ENCODE measurements around the gene EFHC1.
"Not testable (repeated sequence)": the region's sequence is repeated elsewhere in the genome, so short reads cannot be mapped to it uniquely, and the experiment has no call there.

The EFHC1 gene

GRCh38 chr6:52419809-52420667 is at the start of gene EFHC1:
Gene EFHC1 (plus strand): TSS chr6:52420342. CDS start chr6:52420411, 69 bp downstream.
- DNase-seq: peak; percentile 99

- DNase-seq: no peak
These were observed 48.4 kb upstream of the EFHC1 start for GRCh38 chr6:52371656-52372191.

GRCh38 chr6:52373151-52373690 is 46.9 kb upstream of the EFHC1 start:
- DNase-seq: no peak

GRCh38 chr6:52374247-52374646 is 45.9 kb upstream of the EFHC1 start:
- DNase-seq: no peak

- no peak for DNase-seq
These were observed 44.2 kb upstream of the EFHC1 start for GRCh38 chr6:52375780-52376556.

GRCh38 chr6:52376763-52377162 is 43.4 kb upstream of the EFHC1 start:
- DNase-seq: no peak

GRCh38 chr6:52377538-52378221 is 42.5 kb upstream of the EFHC1 start:
- DNase-seq: no peak

- peak in 1 of 2 experiments; percentile 34 for DNase-seq
These were observed 38.9 kb upstream of the EFHC1 start for GRCh38 chr6:52381249-52381648.

GRCh38 chr6:52384145-52384766 is 35.9 kb upstream of the EFHC1 start:
- DNase-seq: no peak

- DNase-seq: no peak
These were observed 35.1 kb upstream of the EFHC1 start for GRCh38 chr6:52385074-52385473.

- not testable (repeated sequence) for DNase-seq
These were observed 32.0 kb upstream of the EFHC1 start for GRCh38 chr6:52388119-52388518.

GRCh38 chr6:52388790-52389189 is 31.4 kb upstream of the EFHC1 start:
- DNase-seq: no peak

GRCh38 chr6:52389264-52389625 is 30.9 kb upstream of the EFHC1 start:
- DNase-seq: no peak

- peak; percentile 39 to 62 for DNase-seq
These were observed 30.3 kb upstream of the EFHC1 start for GRCh38 chr6:52389626-52390360.

- DNase-seq: peak in 1 of 2 experiments; percentile 35
These were observed 29.8 kb upstream of the EFHC1 start for GRCh38 chr6:52390361-52390727.

- no peak for DNase-seq
These were observed 28.5 kb upstream of the EFHC1 start for GRCh38 chr6:52391599-52391998.

- DNase-seq: no peak
These were observed 27.2 kb upstream of the EFHC1 start for GRCh38 chr6:52392944-52393343.

GRCh38 chr6:52393780-52394179 is 26.4 kb upstream of the EFHC1 start:
- DNase-seq: no peak

- peak in 1 of 2 experiments; percentile 39 for DNase-seq
These were observed 25.9 kb upstream of the EFHC1 start for GRCh38 chr6:52394251-52394666.

- DNase-seq: no peak
These were observed 24.2 kb upstream of the EFHC1 start for GRCh38 chr6:52395969-52396368.

- DNase-seq: peak in 1 of 2 experiments; percentile 39
These were observed 20.4 kb upstream of the EFHC1 start for GRCh38 chr6:52399511-52400312.

All from activated CD4-positive, alpha-beta T cell treated with anti-CD3 and anti-CD28 coated beads, Interleukin-2, amount 50 U/mL, for 48 hours (primary cell).